Midbrain (tissue), 1 donor: Measurements from ENCODE around the gene CTPS2.
"Not testable (repeated sequence)": the region's sequence is repeated elsewhere in the genome, so short reads cannot be mapped to it uniquely, and the experiment has no call there.

Experiments used
- DNase-seq: peaks from one replicate; lab custom pipeline; 2025; lab: John Stamatoyannopoulos, UW

The CTPS2 gene

DNA sequence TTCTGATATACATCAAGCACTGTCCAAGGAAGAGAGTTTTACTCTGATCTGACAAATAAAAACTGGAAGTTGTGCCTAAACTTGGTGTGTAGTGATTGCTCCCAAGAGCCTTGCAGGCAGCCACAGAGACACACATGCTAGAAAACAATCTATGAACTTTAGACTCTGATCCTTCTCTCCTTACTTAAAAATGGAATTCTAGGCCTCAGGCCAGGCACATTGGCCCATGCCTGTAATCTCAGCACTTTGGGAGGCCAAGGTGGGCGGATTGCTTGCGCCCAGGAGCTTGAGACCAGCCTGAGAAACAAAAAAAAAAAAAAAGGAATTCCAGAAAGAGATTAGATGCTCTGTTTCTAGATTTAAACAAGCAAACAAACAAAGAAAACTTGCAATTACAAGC is 108.1 kb downstream of the CTPS2 start:
- DNase-seq = no peak

DNA sequence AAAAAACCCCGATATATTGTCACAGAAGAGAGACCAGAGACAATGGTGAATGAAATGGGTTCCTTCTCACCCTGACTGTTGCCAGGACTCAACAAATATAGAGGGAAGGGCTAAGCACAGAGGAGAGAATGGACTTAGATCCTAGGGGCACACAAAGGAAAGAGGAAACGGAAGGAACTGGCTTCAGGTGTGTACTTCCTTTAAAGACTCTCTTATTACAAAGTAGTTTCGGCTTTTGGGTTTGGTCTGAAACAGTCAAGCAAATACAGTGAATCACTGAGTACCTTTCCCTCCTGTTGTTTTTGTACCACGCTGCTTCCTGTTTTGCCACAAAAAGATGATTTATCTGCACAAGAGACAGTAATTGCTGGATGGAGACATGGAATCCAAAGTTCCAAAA is 108.6 kb downstream of the CTPS2 start:
- DNase-seq = no peak

DNA sequence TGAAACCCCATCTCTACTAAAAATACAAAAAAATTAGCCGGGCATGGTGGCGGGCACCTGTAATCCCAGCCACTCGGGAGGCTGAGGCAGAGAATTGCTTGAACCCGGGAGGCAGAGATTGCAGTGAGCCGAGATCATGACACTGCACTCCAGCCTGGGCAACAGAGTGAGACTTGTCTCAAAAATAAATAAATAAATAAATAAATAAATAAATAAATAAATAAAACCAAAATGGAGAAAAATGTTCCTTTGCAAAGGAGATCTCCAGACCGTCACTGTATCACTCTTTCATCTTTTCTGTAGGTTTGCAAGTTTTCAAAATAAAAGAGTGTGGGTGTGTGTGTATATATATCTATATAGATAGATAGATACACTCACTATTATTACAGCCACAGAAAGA is 109.2 kb downstream of the CTPS2 start:
- DNase-seq = not testable (repeated sequence)

DNA sequence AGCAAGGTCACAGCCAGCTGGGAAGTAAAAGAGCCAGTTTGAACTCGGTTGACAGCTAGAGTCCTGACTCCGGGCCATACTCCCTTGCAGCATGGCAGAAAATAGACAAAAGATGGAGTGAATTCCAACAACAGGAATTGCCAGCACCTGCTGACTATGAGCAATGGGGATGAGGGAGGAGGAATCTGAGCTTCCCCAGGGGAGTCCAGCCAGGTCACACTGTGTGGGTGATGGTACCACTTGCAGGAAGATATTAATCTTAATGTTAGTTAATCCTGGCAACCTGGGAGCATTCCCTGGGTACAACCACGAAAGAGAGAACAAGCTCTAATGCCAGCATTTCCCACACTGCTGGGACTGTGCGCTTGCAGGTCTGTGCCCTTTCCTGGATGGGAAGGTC is 110.6 kb downstream of the CTPS2 start:
- DNase-seq = no peak

DNA sequence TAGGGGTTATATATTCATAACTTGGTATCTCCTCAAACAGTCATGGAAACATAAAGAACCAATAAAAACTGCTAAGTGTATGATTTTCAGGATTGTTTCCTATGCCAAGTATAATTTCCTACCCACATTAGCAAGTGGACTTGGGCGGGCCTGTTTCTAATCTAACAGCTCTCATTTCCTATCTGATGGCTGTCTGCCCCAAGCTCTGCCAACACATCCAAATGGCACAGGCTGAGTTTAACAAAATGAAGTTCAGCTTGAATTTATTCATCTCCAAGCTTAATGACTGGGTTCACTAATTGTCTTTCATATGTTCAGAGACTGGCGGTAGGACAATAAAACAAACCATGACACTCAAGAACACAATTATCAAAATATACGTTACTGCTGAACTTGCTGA is 118.0 kb downstream of the CTPS2 start:
- no peak for DNase-seq

DNA sequence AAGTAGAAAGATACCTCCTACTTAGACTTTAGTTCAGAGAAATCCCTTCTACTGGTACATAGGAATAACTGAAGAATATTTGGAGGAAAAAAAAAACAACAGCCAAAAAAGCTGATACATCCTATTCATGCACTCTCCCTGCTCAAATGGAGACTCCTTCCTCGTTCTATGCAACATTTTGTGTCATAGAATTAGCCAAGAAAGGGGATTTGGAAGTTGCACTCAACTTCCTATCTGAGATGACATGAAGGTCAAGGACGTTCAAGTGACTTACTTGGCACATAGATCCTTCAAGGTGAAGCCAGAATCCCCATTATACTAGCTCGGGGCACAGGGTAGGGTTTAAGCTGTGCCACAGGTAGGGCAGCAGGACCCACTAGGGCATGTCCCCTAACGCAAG is 118.7 kb downstream of the CTPS2 start:
- DNase-seq = no peak

DNA sequence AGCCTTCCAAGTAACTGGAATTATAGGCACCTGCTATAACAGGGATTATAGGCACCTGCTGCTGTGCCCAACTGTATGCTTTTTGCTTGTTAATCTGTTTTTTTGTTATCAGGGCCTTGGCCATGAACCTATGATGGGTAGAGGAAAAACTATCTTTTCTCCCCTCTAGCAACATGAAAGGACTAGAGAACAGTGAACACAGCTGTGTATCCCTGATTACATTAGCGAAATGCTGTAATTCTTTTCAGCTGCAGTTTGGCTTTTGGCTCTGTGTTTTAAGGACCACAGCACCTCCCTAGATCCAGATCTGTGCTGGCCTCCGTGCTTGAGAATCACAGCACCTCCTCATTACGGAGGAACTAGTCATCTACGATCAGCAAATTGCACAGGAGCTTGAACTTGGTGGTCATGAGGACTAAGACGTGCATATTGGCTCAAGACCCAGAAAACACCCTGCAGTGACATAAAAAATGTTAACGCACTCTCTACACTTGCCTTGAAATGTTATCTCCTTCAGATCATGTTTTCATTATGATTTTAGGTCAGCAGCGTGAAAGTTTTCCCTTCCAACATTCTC is 120.2 kb downstream of the CTPS2 start:
- DNase-seq = no peak

DNA sequence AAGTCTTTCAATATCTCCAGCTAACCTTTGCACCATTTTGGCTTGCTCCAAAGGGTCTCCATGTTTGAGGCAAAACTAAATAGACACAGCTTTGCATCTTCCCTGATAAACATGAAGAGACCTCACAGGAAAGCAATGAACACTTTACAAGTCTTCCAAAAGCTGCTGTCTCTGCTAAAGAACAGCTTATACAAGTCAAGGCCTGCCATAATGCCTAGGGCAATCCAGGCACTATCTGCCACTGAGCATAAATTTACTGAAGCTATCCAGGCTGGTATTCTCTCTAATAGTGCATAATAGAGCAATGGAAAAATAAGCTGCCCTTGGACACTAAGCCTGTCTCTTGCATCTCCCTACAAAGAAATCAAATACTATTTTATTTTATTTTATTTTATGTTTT is 122.6 kb downstream of the CTPS2 start:
- no peak for DNase-seq

DNA sequence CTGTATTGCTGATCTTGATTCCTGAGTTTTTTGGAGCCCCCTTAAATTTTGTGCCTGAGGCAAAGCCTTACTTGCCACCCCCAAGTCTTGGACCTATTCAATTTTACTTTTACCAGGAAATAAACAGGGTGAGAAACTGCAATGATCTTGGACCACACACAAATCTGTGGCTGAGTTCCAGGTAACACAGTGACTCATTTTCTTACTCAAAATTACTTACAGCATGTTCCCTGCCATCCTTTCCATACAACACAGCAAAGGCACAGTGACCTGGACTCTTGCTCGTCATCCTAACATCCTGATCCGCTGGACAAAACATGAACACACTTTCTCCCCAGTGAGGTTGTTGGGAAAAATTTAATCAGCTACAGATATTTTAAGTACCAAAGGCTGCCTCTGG is 123.3 kb downstream of the CTPS2 start:
- no peak for DNase-seq

DNA sequence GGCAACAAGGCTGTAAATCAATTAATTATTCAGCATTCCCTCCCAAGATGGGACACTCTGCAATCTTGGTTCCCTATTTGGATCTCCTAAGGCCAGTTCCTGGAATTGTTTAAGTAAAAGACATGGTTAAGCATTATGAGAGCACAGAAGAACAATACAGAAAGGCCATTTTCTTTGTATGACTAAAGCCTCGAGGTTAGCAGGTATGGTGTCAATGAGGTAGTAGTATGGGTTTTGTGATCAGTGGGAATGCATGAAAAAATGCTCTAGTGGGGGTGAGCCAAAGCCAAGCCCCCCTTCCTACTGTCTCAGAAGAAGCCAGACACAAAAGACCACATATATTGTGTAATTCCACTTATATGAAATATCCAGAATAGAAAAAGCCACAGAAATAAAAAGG is 124.2 kb downstream of the CTPS2 start:
- no peak for DNase-seq

DNA sequence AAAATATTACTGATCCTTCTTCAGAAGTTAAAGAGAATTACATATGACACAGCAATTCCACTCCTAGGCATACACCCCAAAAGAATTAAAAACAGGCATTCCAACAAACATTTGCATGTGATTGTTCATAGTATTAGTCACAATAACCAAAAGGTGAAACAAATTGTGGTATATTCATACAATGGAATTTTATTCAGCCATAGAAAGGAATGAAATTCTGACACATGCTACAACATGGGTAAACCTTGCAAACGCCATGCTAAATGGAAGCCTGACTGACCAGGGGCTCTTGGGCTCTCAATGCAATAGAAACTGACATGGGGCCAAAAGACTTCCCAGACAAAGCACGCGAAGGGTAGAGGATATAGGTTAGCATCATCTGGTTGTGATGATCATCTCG is 124.6 kb downstream of the CTPS2 start:
- no peak for DNase-seq

DNA sequence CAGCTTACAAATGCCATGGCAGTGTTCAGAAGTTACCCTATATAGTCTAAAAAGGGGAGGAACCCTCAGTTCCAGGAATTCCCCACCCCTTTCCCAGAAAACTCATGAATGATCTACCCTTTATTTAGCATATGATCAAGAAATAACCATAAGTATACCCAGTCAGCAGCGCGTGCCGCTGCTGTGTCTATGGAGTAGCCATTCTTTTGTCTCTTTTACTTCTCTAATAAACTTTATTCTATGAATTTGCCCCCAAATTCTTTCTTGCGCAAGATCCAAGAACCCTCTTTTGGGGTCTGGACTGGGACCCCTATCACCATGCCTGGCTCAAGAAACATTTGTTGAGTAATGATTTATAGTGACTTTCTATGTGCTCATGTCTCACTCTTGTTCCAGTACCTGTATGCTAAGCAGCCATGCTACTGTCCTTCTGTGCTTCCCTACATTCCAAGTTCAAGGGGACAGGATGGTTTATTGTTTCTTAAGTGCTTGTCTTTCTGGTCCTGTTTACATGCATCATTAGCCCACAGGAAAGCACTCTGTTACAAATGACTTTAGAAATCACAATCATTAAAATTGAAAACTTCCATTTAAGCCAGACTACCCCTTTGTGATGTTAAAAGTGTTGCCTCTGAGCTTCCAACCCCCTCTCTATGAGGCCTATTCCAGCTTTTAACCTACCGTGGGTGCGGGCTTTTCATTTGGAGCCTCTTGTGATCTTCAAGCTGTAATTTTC is 125.9 kb downstream of the CTPS2 start:
- DNase-seq = no peak

DNA sequence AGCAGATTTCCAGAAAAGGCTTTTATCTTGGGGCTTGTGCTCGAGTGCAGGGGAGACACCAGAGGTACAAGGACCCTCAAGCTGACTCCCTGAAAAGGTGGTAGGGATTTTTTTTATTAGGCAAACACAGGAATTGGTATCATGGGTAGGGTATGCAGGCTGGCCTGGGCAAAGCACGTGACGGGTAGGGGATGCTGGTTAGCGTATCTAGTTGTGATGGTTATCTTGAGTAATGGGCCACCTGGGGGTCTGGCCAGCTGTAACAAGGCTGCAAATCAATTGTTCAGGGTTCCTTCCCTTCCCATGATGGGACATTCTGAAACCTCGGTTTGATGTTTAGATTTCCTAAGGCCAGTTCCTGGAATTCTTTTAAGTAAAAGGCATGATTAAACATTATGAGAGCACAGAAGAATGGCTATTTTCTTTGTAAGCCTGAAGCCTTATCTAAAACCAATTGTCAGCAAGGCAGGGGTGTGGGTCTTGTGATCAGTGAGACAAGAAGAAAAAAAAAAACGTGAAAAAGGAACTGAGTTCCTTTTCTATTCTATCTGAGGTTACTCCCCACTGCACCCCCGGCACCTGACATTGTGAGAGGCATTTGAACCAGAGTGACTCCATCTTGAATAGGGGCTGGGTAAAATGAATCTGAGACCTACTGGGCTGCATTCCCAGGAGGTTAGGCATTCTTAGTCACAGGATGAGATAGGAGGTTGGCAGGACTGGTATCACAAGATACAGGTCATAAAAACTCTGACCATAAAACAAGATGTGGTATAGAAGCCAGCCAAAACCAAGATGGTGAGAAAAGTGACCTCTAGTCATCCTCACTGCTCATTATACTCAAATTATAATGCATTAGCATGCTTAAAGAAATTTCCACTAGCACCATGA is 126.7 kb downstream of the CTPS2 start:
- DNase-seq = no peak

DNA sequence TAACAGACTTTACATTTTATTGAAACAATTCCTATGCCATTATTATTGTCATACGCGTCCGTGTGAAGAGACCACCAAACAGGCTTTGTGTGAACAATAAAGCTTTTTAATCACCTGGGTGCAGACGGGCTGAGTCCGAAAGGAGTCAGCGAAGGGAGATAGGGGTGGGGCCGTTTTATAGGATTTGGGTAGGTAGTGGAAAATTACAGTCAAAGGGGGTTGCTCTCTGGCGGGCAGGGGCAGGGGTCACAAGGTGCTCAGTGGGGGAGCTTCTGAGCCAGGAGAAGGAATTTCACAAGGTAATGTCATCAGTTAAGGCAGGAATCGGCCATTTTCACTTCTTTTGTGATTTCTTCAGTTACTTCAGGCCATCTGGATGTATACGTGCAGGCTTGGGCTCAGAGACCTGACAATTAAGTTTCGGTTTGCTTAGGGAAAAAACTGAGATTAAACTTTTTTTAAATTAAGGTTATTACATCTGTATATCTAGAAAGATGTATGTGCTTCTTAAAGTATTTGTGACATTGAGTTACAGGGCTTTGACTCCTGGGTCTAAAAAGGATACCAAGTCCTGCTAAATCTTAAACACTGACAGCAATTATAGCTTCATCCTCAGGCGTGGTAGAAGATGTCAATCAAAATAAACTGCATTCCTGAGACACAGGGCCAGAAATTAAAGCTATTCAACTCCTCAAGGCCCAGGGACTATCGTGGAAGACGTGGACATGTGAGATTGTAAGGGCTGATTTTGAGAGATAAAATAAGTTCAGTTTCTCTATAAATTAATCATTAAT is 132.3 kb downstream of the CTPS2 start:
- DNase-seq = not testable (repeated sequence)

DNA sequence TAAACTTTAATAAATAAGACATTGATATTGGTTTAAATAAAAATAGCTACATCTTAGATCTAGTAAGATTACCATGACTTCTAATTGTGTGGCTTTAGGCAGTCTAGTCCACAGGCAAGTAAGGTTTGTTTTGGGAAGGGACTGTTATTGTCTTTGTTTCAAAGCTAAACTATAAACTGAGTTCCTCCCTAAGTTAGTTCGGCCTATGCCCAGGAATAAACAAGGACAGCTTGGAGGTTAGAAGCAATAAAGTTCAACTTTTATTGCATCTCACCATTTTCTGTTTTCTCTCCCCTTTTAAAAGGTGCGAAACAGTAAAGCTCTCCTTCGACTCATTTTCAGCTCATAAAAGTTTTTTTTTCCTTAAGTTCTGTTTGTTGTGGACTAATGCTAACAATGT is 133.0 kb downstream of the CTPS2 start:
- DNase-seq = no peak

DNA sequence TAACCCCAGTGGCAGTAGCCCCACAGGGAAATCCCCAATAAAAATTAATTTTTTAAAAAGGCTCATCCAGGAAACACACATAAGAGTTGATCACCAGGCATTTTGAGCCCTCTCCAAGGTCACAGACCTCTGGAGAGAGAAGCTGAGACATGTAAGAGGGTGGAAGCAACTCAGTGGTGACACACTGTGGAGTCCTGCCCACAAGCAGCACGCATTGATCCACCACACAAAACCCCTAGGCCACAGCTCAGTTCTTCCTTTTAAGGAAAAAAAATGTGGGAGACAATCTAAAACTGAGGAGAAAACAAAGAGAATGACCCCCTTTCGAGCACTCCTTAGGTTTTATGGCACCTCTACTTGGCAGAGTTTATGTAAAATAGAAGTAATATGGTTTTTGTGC is 134.3 kb downstream of the CTPS2 start:
- DNase-seq = no peak

DNA sequence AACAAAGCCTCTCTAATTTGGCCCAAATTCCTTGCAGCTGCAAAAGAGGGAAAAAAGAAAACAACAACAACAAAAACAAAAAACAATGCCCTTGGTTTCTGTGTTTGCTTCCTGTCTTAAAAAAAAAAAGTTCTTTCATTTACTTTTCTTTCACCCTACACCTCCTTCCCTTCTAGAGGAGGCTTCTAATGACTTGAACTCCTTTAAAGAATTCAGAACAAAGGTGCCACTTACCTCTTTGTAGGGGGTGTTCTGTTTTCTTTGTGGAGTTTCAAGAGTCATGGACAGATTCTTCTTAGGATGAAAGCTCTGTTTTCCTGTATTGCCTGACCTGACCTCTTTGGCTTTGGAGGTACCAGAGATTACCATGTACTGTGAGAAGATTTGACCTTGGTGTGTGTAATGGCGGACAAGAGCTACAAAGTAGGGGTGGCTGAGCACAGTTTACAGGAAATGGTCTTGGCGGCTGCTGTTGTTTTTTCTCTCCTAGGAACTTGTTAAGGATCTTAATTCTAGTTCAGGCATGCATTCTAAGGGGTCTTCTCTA is 134.9 kb downstream of the CTPS2 start:
- no peak for DNase-seq

DNA sequence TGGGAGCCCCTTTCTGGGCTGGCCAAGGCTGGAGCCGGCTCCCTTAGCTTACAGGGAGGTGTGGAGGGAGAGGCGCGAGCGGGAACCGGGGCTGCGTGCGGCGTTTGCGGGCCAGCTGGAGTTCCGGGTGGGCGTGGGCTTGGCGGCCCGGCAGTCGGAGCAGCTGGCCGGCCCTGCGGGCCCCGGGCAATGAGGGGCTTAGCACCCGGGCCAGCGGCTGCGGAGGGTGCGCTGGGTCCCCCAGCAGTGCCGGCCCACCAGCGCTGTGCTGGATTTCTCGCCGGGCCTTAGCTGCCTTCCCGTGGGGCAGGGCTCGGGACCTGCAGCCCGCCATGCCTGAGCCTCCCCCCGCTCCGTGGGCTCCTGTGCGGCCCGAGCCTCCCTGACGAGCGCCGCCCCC is 137.1 kb downstream of the CTPS2 start:
- DNase-seq = not testable (repeated sequence)

DNA sequence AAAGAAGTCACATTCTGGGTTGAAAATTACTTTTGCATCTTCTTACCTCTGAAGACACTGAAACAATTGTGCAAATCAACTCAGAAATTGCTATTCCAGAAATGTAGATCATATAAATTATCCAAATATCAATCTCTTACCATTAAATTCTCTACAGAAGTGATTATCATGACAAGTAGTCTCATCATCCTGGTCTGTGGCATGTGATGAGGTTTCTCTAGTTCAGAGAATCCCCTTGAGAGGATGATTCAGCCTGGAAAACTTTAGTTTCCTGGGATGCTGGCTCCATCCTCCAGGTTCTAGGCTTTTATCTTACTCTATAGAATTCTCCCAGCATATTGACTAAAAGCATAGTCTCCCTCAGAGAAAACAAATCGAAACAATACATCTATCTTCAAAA is 138.7 kb downstream of the CTPS2 start:
- no peak for DNase-seq

DNA sequence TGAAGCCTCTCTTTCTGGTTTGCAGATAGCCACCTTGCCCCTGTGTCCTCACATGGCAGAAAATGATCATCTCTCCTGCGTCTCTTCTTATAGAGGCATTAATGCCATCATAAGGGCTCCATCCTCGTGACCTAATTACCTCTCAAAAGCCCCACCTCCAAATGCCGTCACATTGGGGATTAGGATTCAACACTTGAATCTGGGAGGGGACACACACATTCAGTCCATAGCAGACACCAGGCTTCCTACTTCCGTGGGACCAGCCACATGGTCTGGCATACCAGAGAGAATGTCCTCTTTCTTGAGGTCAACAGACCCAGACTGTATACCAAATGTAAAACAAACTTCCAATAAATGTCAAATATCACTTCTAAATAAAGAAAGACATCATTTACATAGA is 144.8 kb downstream of the CTPS2 start:
- no peak for DNase-seq

DNA sequence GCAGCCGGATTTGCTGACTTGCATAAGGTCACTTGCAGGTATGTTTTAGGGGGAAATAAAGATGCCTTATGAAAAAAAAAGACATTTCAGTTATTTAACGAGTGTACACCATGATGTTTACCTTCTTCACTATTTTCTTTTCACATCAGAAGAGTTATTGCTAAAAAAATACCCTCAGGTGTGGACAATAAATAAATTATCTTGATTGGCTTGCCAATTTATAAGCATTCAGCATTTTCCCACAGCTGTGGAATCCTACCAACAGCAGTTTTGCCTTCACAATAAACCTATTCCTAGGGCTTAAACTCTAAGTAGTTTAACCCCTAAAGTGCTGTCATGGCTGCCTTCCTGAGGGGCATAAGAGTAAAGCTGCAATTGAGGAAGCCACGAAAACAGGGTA is 145.9 kb downstream of the CTPS2 start:
- DNase-seq = no peak

DNA sequence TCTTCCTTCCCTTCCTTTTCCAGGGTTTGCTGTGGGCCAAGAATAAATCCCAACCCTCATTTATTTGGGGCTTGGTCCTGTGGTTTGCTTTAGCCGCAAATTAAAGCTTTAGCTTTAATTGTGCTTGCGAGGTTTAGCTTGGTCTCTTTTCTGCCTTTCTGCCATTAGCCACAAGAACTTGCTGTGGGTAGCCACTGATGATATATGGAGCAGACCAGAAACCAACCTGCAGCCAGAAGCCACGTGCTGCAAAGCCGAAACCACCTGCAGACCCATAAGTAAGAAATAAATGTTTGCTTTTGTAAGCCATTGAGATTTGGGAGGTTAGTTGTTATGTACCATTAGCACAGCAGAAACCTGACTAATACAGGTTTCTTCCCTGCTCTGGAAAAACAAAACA is 152.3 kb downstream of the CTPS2 start:
- no peak for DNase-seq
